ENCODE data around the gene RPAP2.
A peak's percentile ranks its signal among the peaks of the same experiment; 100 is the strongest.
"Not testable (repeated sequence)": the region's sequence is repeated elsewhere in the genome, so short reads cannot be mapped to it uniquely, and the experiment has no call there.

RPAP2 gene

GRCh38 chr1:92343061-92343460, 44.2 kb downstream of the RPAP2 start:
- DNase-seq (ENCODE audit: extremely low read depth, low read depth): no peak
- no peak for TF ChIP-seq CTCF (IDR thresholded peaks at IDR 0.05; ENCODE audit: low read depth, low read length)

GRCh38 chr1:92346866-92347640, 48.2 kb downstream of the RPAP2 start:
- no peak for TF ChIP-seq CTCF (IDR thresholded peaks at IDR 0.05; ENCODE audit: low read depth, low read length)
- no peak for DNase-seq (ENCODE audit: extremely low read depth, low read depth)

GRCh38 chr1:92352856-92353255, 54.0 kb downstream of the RPAP2 start:
- no peak for DNase-seq (ENCODE audit: extremely low read depth, low read depth)
- no peak for TF ChIP-seq CTCF (IDR thresholded peaks at IDR 0.05; ENCODE audit: low read depth, low read length)

- no peak for DNase-seq (ENCODE audit: extremely low read depth, low read depth)
- no peak for TF ChIP-seq CTCF (IDR thresholded peaks at IDR 0.05; ENCODE audit: low read depth, low read length)
Observed at GRCh38 chr1:92354259-92354658, 55.4 kb downstream of the RPAP2 start.

- peak; percentile 58 for DNase-seq (ENCODE audit: extremely low read depth, low read depth)
- no peak for TF ChIP-seq CTCF (IDR thresholded peaks at IDR 0.05; ENCODE audit: low read depth, low read length)
Observed at GRCh38 chr1:92356956-92357355, 58.1 kb downstream of the RPAP2 start.

GRCh38 chr1:92359382-92359781, 60.5 kb downstream of the RPAP2 start:
- not testable (repeated sequence) for DNase-seq (ENCODE audit: extremely low read depth, low read depth)

GRCh38 chr1:92359986-92360385, 61.1 kb downstream of the RPAP2 start:
- DNase-seq (ENCODE audit: extremely low read depth, low read depth): no peak
- TF ChIP-seq CTCF (IDR thresholded peaks at IDR 0.05; ENCODE audit: low read depth, low read length): no peak

- no peak for DNase-seq (ENCODE audit: extremely low read depth, low read depth)
- no peak for TF ChIP-seq CTCF (IDR thresholded peaks at IDR 0.05; ENCODE audit: low read depth, low read length)
Observed at GRCh38 chr1:92362970-92363369, 64.1 kb downstream of the RPAP2 start.

Data from AG09319 (cell line).